DMS79 (cell line): ENCODE measurements around the gene EPSTI1.

Experiments used
- DNase-seq: peaks from one replicate; lab custom pipeline; 2025; lab: John Stamatoyannopoulos, UW

The EPSTI1 gene

DNA sequence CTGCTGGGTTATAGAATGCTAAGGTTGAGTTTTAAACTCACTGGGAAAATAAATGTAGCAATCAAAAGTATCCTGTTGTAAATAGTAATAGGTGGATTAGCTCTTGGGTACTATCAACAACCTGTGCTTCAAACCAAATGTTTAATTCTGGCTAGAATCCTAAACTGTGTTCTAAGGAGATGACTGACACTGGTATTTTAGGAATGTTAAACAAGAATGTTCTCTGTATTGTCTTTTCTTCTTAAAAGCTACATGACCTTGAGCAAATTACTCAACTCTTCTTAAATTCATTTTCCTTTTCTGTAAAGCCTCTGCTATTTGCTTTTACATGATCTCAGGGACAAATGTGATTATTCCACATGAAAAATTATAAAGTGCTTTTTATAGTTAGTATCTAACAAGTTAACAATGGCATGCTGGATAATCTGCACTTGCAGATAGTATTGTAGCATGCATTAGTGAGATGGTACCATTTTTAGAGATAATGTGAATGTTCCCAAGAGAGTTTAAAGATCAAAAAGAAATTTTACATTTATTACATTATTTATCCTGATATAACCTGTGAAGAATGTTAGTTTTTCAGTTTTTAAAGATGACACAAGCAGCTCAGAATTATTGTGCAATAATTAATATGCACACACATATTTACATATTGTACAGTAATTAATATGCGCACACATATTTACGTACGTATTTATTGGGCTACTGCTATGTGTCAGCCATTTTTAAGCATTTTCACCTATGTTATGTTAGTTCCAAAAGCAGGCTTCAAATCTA, 13.6 kb upstream of the EPSTI1 start:
- no peak for DNase-seq

DNA sequence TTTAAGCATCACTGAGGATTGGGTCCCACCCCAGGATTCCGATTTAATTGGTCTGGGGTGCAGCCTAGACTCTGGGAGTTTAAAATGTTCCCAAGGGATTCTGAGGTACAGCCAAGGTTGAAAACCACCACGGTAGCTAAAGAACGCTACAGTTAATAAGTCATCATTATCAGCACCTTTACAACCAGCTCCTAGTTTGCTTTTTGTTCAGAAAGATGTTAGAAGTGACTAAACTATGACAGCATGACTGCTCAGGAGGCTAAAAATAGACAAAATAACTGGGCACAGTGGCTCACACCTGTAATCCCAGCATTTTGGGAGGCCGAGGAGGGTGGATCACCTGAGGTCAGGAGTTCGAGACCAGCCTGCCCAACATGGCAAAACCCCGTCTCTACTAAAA, 11.7 kb upstream of the EPSTI1 start:
- no peak for DNase-seq

GRCh38 chr13:43003010-43003409, 11.0 kb upstream of the EPSTI1 start:
- DNase-seq: no peak

DNA sequence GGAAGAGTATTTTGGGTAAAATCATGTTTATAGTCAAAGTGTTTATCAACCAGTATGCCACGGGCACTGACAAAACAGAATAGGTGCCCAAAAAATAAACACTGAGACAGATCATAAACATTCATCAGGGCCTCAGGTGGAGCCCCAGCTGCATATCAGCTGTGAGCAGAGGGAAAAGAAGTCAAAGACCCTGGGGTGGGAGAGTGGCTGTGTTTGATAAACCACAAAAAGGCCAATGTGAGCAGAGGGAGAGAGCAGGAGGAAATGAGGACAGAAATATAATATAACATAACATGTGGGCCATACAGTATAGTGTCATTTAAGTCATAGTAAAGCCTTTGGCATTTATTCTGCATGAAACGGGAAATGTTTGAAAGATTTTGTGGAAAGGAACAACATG, 10.0 kb upstream of the EPSTI1 start:
- DNase-seq: no peak

GRCh38 chr13:43000676-43001075, 8.6 kb upstream of the EPSTI1 start:
- no peak for DNase-seq

DNA sequence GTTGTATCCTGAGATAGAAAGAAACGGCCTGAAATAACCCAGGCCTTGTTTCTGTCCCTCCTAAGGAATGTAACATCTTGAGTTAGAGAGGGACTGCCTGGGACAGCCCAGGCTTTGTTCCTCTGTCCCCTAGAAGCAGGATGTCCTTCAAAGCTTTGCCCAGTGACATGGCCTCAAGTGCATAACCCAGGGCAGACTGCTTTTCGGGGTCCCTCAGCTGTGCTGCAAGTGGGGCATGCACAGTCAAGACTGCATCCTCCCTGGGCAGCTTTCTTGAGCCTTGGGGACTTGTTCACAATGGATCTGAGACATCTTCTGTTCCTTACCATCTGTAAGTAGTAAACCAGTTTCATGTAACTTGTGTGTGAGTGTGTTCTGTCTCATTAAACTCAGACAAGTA, 7.5 kb upstream of the EPSTI1 start:
- DNase-seq: no peak

DNA sequence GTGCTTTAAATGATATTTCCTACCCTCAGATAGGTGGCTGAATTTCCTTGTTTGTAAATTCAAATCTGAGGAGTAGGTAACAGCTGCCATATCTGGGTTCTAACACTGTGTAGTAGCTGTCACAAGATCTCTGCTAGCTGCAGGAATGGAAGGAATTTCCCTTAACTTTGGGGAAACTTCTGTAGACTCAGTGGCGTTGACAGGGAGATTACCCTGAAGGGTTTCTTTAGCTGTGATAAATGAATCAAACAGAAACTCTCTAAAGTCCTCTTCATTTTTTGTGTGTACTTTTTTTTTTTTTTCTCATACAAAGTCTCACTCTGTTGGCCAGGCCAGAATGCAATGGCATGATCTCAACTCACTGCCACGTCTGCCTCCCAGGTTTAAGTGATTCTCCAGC, 5.3 kb upstream of the EPSTI1 start:
- no peak for DNase-seq

DNA sequence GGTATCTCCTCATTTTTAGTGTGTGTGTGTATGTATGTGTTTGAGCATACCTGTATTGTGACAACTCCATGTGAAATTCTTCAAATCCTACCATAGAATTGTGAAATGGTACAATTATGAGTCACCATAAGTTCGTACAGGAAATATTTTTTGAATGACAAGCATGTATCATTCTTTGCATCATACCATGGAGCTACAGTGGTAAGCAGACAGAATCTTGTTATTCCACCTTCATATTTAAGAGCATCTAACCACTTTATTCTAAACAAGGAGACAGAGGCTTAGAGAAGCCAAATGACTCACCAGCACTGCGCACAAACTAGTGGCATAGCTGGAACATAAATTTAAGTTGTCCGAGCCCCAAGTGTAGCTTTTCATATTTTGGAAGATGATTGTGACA, 4.5 kb upstream of the EPSTI1 start:
- DNase-seq: no peak

DNA sequence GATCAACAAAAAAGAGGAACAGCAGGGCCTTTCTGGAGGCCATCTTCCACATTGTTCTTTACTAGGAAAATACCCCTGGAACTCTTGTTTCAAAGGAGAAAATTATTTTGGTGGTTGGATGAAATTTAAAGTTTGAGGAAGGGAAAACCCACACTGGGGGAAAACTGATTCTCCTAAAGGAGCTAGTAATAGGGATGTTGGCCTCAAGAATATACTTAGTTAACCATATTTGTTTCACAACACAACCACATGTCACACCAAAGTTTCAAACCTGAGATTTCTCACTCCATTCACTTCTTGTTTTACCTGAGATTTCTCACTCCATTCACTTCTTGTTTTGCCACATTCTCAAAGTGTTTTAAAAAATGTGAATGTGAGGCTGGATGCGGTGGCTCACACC, 2.8 kb upstream of the EPSTI1 start:
- no peak for DNase-seq

DNA sequence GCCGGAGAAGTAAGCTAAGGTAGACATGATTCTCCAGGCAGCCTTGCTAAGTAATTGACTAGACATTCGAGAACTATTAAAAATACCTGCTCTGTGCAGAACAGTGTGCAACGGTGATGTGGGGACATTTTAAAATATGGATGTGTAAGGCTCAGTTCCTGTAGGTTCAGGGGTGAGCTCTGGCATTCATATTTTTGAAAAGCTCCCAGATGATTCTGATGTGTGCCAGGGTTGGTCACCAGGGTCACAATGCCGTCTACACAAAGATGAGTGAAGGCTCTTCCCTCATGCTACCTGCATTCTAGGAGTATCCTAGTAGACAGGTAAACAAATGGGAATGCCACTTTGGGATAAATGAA, 702 bp upstream of the EPSTI1 start:
- no peak for DNase-seq

- peak; percentile 0 for DNase-seq
These were observed 676 bp downstream of the EPSTI1 start for GRCh38 chr13:42991233-42991897.

- DNase-seq: peak; percentile 25
These were observed 1.5 kb downstream of the EPSTI1 start for GRCh38 chr13:42990291-42991232.

DNA sequence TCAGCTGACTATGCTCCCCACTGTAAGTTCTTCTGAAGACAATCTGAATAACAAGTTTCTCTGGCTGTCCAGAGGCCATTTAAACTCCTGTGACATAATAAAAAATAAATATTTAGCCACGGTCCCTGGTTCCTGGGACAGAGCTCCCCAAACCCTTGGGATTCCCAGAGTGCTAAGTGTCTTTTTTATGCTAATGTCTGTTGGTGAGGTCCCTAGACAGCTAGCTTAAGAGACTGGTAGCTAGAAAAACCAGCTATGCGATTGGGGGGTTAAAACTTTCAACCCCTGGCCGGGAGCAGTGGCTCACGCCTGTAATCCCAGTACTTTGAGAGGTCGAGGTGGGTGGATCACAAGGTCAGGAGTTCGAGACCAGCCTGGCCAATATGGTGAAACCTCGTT, 5.9 kb downstream of the EPSTI1 start:
- no peak for DNase-seq

DNA sequence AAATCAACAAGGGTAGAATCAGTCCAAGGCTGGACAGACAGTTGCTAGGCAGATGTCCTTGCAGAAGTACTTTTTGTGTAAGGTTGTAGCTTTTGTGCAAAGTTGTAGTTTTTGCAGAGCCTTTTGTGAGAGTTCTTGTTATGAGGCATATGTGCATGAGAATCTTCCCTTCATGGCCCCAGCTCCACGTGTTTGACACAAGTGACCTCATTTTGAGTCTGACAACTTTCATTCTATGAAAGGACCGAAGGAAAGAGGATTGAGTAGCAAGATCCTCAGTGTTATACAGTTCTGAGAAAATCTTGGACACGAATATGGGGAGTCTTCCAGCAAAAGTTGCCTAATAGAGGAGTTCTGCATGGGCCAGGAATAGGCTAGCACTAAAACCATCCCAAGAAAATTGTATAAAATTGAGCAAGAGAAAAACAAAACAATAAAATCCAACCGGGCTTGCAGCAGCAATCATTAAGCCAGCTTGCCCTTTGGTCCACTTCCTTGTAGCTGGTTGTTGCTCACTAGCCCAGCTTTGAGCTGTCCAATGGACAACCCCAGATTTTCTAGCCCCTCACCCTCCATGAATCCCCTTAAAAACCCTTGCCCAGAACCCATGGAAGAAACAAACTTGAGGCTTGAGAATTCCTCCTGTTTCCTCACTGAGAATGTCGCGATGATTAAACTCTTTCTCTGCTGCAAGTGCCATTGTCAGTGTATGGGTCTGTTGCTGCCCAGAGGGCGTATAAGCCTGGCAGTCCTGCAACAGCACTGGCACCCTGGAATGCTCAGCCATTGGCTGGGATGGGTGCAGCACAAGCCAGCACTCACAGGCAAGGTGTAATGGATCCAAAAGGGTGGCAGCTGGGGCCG, 6.5 kb downstream of the EPSTI1 start:
- no peak for DNase-seq

DNA sequence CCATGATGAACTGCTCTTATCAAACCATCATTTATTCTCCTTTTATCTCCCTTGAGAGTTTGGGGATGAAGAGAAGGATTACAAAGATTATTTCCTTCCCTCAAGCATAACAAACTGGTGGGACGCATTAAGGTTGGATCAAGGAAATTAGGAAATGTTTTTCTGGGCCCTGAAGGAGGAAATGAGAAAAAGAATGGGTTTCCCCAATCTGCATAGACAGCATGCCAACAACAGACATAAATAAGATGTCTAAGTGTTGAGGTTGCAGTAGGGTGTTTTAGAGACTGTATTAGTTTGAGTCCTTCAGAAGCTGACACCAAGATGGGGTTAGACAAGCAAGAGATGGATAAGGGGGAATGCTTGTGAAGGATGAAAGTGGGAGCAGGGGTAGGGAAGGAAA, 7.3 kb downstream of the EPSTI1 start:
- DNase-seq: no peak

DNA sequence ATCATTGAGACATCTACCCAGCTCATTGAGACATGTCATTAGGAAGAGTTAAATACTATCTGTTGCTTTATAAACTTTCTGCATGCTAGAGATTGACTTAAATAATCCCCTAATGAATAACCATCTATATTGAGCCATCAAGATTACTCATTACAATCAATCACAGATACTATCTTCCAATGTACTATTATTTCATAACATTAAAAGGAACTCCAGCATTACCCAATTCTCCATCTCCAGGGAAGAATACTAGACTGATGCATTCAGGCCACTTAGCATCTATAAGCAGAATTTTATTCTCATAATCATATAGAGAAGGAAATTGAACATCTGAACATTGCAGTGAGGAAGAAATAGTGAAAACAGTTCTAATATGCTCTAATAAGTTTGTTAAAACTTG, 8.0 kb downstream of the EPSTI1 start:
- DNase-seq: no peak

DNA sequence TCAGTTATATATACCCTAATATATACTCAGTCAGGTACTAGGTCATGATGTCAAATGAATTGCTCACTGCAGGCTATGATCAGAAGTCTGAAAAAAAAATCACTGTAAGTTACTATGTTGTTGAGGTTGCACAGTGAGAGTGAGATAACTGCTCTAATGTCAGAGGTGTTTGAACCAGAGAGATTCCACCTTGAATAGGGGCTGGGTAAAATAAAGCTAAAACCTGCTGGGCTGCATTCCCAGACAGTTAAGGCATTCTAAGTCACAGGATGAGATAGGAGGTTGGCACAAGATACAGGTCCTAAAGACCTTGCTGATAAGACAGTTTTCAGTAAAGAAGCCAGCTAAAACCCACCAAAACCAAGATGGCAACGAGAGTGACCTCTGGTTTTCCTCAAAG, 10.2 kb downstream of the EPSTI1 start:
- DNase-seq: no peak

DNA sequence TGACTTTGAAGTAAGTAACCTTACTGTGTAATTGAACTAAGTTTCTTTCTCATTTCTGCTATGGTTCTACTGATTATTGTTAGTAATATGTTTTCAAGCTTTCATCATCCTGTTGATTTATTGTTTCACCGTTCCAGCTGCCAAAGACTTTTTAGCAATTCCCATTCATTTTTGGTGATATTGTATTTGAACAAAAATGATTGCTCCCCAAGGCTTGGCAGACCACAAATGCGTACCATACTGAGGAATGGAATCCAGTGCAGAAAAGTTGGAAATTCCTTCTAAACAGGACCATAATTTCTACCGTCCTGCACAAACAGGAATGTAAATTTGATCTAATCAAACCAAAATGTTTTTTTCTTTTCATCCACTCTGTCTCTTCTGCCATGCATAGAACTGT, 10.7 kb downstream of the EPSTI1 start:
- DNase-seq: no peak

DNA sequence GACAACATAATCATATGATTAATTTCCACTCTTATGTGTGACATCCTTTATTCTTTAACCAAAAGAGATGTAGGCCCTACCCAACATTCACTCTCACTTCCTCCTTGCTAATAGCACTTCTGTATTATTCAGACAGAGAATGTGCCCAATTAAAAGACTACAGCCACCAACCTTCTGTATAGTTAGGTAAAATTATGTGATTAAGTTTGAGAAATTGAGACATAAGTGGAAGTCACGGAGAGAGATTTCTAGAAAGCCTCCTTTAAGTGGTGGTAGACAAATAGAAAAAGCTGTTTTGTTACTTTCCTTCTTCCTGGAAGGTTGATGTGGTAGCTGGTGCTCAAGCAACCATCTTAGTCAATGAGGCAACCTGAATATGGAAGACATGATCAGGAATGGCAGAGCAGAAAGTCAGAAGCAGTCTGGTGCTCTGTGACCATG, 14.8 kb downstream of the EPSTI1 start:
- no peak for DNase-seq

GRCh38 chr13:42976066-42976465, 16.0 kb downstream of the EPSTI1 start:
- no peak for DNase-seq

DNA sequence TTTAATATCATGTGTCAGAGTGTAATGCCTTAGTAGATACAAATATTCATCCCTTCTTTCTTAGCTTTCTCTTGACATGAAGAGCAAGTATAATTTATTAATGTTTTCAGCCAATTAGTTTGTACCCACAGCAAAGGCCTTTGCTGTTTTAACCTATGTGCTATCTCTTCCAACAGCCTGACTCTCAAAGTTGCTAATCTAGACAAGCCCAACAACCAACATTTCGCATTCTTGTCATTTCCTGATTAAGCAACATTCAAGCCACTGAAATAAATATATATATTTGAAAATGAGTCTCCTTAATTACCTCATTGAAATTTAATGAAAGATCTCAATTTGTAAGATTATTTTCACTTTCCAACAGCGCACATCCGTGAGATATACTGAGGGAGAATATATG, 18.5 kb downstream of the EPSTI1 start:
- DNase-seq: no peak
